Fibroblast of mammary gland (primary cell): Measurements from ENCODE around the gene ZBTB7C.

Source experiments
- DNase-seq: peaks from one replicate; pipeline ENCODE4 v3.0.0-alpha.2; 2010; ENCODE audit warnings: low read depth
- H3K4me3 ChIP-seq: 2 replicates; pipeline ENCODE4 v1.5.1; 2011; ENCODE audit warnings: low read depth, mild to moderate bottlenecking, low read length, moderate library complexity; ENCODE audit not compliant: control insufficient read depth
- CTCF ChIP-seq: conservative IDR thresholded peaks from 2 replicates; pipeline ENCODE4 v1.5.1; 2011; ENCODE audit warnings: low read depth, low read length, inconsistent platforms; ENCODE audit not compliant: control insufficient read depth, insufficient read depth

The ZBTB7C gene

GRCh38 chr18:48004577-48004976, 404.6 kb downstream of the ZBTB7C start:
- no peak for TF ChIP-seq CTCF
- H3K4me3 ChIP-seq, result no peak overlapping the region
- DNase-seq, result no peak

- peak; percentile 31 for DNase-seq
- TF ChIP-seq CTCF, result no peak
- H3K4me3 ChIP-seq, result no peak overlapping the region
Measured at GRCh38 chr18:48003426-48004349, 405.5 kb downstream of the ZBTB7C start.

GRCh38 chr18:48002933-48003365, 406.2 kb downstream of the ZBTB7C start:
- no peak for DNase-seq
- TF ChIP-seq CTCF, result no peak

GRCh38 chr18:48000701-48001100, 408.5 kb downstream of the ZBTB7C start:
- H3K4me3 ChIP-seq, result no peak overlapping the region
- DNase-seq, result no peak
- no peak for TF ChIP-seq CTCF

More at GRCh38 chr18:48002933-48003365, 406.2 kb downstream of the ZBTB7C start:
- H3K4me3 ChIP-seq, result no peak overlapping the region

- DNase-seq, result no peak
- no peak for TF ChIP-seq CTCF
- H3K4me3 ChIP-seq, result no peak overlapping the region
Measured at GRCh38 chr18:47999801-48000248, 409.4 kb downstream of the ZBTB7C start.

- no peak overlapping the region for H3K4me3 ChIP-seq
- DNase-seq, result peak; percentile 20
- peak; percentile 57 for TF ChIP-seq CTCF
Measured at GRCh38 chr18:47997338-47997780, 411.8 kb downstream of the ZBTB7C start.
